ENCODE data around the gene MBNL3.

GRCh38 chrX:132364313-132364712 lies 124.5 kb downstream of the MBNL3 start:
- no peak for TF ChIP-seq CTCF (IDR thresholded peaks at IDR 0.05 in 2 of 3, conservative IDR thresholded peaks at IDR 0.05 in 1 of 3; ENCODE audit: insufficient read depth in 2 of 3, low read depth in 1 of 3, low read length in 3 of 3)
- no peak for TF ChIP-seq CREB5 (CRISPR knock-in tag; IDR thresholded peaks at IDR 0.05)
- no peak for TF ChIP-seq ETV5 (CRISPR knock-in tag; IDR thresholded peaks at IDR 0.05; ENCODE audit: low read depth)
- no peak for TF ChIP-seq GABPA (tag; conservative IDR thresholded peaks at IDR 0.05; ENCODE audit: low read depth)
- TF ChIP-seq TCFL5 (CRISPR knock-in tag; conservative IDR thresholded peaks at IDR 0.05): no peak
- TF ChIP-seq BRF2 (IDR thresholded peaks at IDR 0.05; ENCODE audit: borderline replicate concordance, insufficient read depth, insufficient read length): no peak
- TF ChIP-seq KHSRP (IDR thresholded peaks at IDR 0.05): no peak
